Prostate gland (tissue), 2 donors: ENCODE measurements around the gene GPR139. TPM values are rescaled to one million over a fixed set of nuclear protein-coding genes. Genes with fewer than 3 reads are reported as not detected.

ENCODE experiments used
- DNase-seq: peaks from one replicate; pipeline ENCODE4 v3.0.0-alpha.2; 2019; ENCODE audit warnings: low spot score
- H3K27ac ChIP-seq, 2 donors: fragments of 200-600 bp; sonication (generic); 2 replicates each; pipeline ENCODE4 v1.5.1; 2017 to 2019
- H3K27me3 ChIP-seq: fragments of 200-600 bp; sonication (generic); replicated peaks from 2 replicates; pipeline ENCODE4 v1.5.1; 2019; ENCODE audit not compliant: insufficient read depth
- H3K36me3 ChIP-seq, 2 donors: fragments of 200-600 bp; sonication (generic); 1 replicate in 1 of 2; 2 replicates in 1 of 2; pipeline versions ENCODE4 v1.5.1 to v1.8.1; 2017 to 2019
- H3K4me1 ChIP-seq: fragments of 200-600 bp; sonication (generic); replicated peaks from 2 replicates; pipeline ENCODE4 v1.5.1; 2019
- H3K4me3 ChIP-seq, 2 donors: fragments of 200-600 bp; sonication (generic); 2 replicates each; pipeline ENCODE4 v1.5.1; 2017 to 2019
- H3K9me3 ChIP-seq: fragments of 200-600 bp; sonication (generic); 2 replicates; pipeline ENCODE4 v1.5.1; 2017
- CTCF ChIP-seq, 4 experiments: fragments of 200-600 bp in 2 of 4; fragments of 450-650 bp in 2 of 4; sonication (generic) in 2 of 4; IDR thresholded peaks; 1 replicate in 3 of 4; 2 replicates in 1 of 4; pipeline ENCODE4 v1.5.1; 2016 to 2019; ENCODE audit warnings: antibody characterized with exemption in 4 of 4, mild to moderate bottlenecking in 2 of 4, moderate library complexity in 2 of 4
- POLR2A ChIP-seq: fragments of 450-650 bp; IDR thresholded peaks from one replicate; pipeline ENCODE4 v1.6.1; 2016; ENCODE audit warnings: antibody characterized with exemption, mild to moderate bottlenecking
- POLR2AphosphoS5 ChIP-seq: sonication (generic); formaldehyde crosslinking; IDR thresholded peaks from one replicate; pipeline ENCODE4 v1.6.1; 2017; ENCODE audit warnings: antibody characterized with exemption
- WGBS: methylation state at CpG from one replicate; pipeline ENCODE4 v1.1.5; 2018; 5-methylcytosine and 5-hydroxymethylcytosine counted together
- intact Hi-C: fragments of 100-400 bp; cut with DNase I; formaldehyde crosslinking; loops from one replicate; pipeline ENCODE4 v1.14.2; 2022
- total RNA-seq, 2 donors: library from RNA; depleted of rRNA; stranded (reverse); fragments of >200 nt; gene quantifications; one replicate each; pipeline ENCODE4 v1.1.0, GENCODE V29; 2016

The GPR139 gene
- total RNA-seq, 2 donors from 2014 or later, result not detected

DNA sequence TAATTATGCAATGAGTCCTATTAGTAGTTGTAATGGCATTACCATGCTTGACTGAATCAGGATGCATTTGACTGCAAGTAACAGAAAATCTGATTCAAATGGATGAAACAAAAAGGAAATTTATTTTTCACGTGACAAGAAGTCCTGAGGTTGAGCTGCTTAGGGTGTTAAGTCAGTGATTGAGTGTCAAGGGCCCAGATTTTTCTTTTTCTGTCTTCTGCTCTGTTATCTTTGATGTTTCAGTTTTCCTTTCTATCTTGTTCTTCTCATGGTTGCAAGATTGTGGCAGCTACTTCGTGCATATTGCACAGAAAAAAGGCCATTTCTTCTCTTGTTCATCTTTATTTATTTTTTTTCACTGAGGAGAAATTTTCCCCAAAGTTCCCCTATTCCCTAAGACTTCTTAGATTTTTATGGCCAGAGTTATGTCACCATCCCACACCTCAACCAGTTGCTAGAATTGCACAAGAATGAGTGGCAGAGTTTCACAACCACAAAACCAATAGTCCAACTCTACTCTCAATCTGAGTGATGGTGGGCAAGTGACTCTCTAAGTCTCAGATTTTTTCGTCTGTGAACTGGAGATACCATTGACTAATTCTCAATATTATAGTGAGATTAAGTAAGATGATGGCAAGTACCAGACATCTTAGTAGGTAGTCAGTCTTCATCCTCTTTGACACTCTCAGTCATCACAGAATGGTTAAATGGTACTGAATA lies 15.7 kb upstream of the GPR139 start:
- no peak for DNase-seq
- Histone ChIP-seq H3K36me3 (no peaks in the 10 kb centered on the region), H3K27ac (no peak overlapping the region), H3K4me3 (no peak overlapping the region), H3K4me1 (no peaks in the 10 kb centered on the region), H3K9me3 (no peaks in the 10 kb centered on the region), H3K27me3 (no peaks in the 10 kb centered on the region)
- 67% methylated on average over 3 of the region's 3 CpGs for WGBS
- intact Hi-C loops, result no loop called here
- TF ChIP-seq POLR2AphosphoS5 (no peak), POLR2A (no peak), CTCF (IDR thresholded peaks at IDR 0.05) (no peak)

GRCh38 chr16:20084624-20085226 lies 11.0 kb upstream of the GPR139 start:
- intact Hi-C loops, result no loop called here
- no peak overlapping the region for H3K4me3 ChIP-seq
- no peaks in the 10 kb centered on the region for H3K36me3 ChIP-seq
- H3K4me1 ChIP-seq, result no peaks in the 10 kb centered on the region
- H3K9me3 ChIP-seq, result no peaks in the 10 kb centered on the region
- no peaks in the 10 kb centered on the region for H3K27me3 ChIP-seq
- DNase-seq, result no peak
- TF ChIP-seq POLR2AphosphoS5 (no peak), CTCF (IDR thresholded peaks at IDR 0.05) (no peak)
- WGBS, result 53% methylated on average over 6 of the region's 6 CpGs
- H3K27ac ChIP-seq, result no peak overlapping the region

- intact Hi-C loops, result no loop called here
- no peak for DNase-seq
- TF ChIP-seq CTCF (IDR thresholded peaks at IDR 0.05) (no peak), POLR2AphosphoS5 (no peak), POLR2A (no peak)
- Histone ChIP-seq H3K27me3 (no peaks in the 10 kb centered on the region), H3K4me3 (no peak overlapping the region), H3K27ac (no peak overlapping the region), H3K36me3 (no peaks in the 10 kb centered on the region), H3K9me3 (no peaks in the 10 kb centered on the region), H3K4me1 (no peaks in the 10 kb centered on the region)
- WGBS, result 88% methylated on average over 4 of the region's 4 CpGs
These were observed 5.4 kb upstream of the GPR139 start for GRCh38 chr16:20079106-20079505.

DNA sequence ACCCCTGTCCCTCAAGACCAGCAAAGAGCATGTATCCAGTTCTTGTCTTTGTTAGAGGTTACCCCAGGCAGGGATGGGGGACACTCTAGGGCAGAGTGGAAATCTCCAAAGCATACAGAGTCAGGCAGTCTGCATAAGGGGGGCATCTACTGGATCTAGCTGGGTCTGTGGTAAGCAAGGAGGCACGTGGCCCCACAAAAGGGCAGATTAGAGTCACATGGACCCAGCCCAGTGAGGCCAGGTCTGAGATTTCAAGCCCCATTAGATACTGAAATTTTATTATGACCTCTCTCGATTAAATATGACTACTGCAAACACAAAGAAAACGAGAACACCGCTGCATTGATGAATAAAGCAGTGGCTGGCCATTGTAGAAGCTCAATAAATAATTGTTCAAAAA lies 1.6 kb upstream of the GPR139 start:
- WGBS, result 70% methylated on average over 4 of the region's 4 CpGs
- peaks cover 16% of the 10 kb centered on the region for H3K27me3 ChIP-seq

More for the DNA sequence above, 1.6 kb upstream of the GPR139 start:
- Histone ChIP-seq H3K9me3 (no peaks in the 10 kb centered on the region), H3K4me3 (no peak overlapping the region), H3K36me3 (no peaks in the 10 kb centered on the region), H3K27ac (no peak overlapping the region), H3K4me1 (no peaks in the 10 kb centered on the region)
- intact Hi-C loops, result no loop called here
- no peak for DNase-seq
- TF ChIP-seq POLR2A (no peak), CTCF (IDR thresholded peaks at IDR 0.05) (no peak), POLR2AphosphoS5 (no peak)
